ENCODE measurements around the gene CZIB. TPM values are rescaled to one million over a fixed set of nuclear protein-coding genes. Genes with fewer than 3 reads are reported as not detected.
A peak's percentile ranks its signal among the peaks of the same experiment; 100 is the strongest.
"Not testable (repeated sequence)": the region's sequence is repeated elsewhere in the genome, so short reads cannot be mapped to it uniquely, and the experiment has no call there.

The CZIB gene
- total RNA-seq, 1 experiment from 2014 or later = 74.1 TPM

- DNase-seq = no peak
These were observed 33.0 kb downstream of the CZIB start for GRCh38 chr1:53187401-53187800.

DNA sequence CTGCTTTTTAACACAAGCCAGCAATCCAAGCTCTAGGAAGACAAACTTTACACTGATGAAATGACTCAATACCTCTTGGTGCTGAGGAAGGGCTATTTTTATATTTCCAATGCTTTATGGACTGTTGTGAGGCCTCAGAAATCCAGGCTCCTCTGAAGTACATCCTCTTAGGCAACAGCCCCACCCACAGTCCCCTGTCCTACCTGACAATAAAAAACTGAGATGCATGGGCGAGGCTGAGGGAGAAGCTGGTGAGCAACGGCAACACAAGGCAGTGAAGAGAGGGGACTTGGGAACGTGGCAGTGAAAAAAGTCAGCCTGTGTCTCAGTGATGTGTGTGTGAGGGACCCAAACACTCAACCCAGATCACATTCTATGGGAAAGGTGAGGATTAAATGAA lies 33.9 kb downstream of the CZIB start:
- no peak overlapping the region for H3K4me3 ChIP-seq (ENCODE audit: insufficient read depth, low read depth, low read length)
- H3K36me3 ChIP-seq (replicated peaks; ENCODE audit: control insufficient read depth, insufficient read depth, low read length) = no peaks in the 10 kb centered on the region
- DNase-seq = no peak
- peaks cover 1% of the 10 kb centered on the region; the same call in 1 of the 2 replicates for H3K27me3 ChIP-seq (ENCODE audit: control insufficient read depth, insufficient read depth, low read length)

More at GRCh38 chr1:53187401-53187800, 33.0 kb downstream of the CZIB start:
- H3K27me3 ChIP-seq (ENCODE audit: control insufficient read depth, insufficient read depth, low read length) = peaks cover 1% of the 10 kb centered on the region; the same call in 1 of the 2 replicates
- no peak overlapping the region for H3K4me3 ChIP-seq (ENCODE audit: insufficient read depth, low read depth, low read length)
- H3K36me3 ChIP-seq (replicated peaks; ENCODE audit: control insufficient read depth, insufficient read depth, low read length) = no peaks in the 10 kb centered on the region

GRCh38 chr1:53185955-53186297 lies 34.5 kb downstream of the CZIB start:
- not testable (repeated sequence) for H3K27me3 ChIP-seq (ENCODE audit: control insufficient read depth, insufficient read depth, low read length); DNase-seq; H3K4me3 ChIP-seq (ENCODE audit: insufficient read depth, low read depth, low read length); H3K36me3 ChIP-seq (replicated peaks; ENCODE audit: control insufficient read depth, insufficient read depth, low read length)

DNA sequence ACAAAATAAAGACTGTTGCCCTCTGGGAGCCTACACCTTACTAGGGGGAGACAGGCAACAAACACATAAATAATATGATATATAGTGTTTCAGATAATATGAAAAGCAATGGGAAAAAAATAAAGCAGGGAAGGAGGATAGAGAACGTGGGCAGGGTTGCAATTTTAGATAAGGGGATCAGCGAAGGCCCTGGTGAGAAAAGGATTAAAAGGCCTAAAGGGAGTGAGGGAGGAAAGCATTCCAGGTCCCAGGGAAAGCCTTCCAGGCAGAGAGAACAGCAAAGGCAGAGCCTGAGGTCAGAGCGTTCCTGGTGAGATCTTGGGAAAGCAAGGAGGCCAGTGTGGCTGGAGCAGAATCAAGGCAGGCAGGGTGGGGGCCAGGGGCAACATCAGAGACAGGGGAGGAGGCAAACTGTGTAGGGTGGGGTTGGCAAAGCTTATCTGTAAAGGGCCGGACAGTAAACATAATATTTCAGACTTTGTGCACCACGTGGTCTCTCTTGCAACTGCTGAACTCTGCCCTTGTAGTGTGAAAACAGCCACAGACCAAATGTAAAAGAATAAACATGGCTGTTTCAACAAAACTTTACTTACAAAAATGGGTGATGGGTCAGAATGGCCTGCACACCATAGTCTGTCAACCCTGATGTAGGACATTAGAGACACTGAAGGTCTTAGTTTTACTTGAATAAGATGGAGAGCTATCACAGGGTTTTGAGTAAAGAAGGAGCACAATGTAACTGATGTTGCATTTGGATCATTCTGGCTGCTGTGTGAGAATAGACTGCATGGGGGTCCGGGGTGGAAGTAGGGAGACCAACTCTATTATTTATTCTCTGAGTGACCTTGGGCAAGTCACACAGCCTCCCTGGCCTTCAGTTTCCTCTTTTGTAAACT lies 37.1 kb downstream of the CZIB start:
- Histone ChIP-seq H3K27me3 (ENCODE audit: control insufficient read depth, insufficient read depth, low read length) (peaks cover 9% of the 10 kb centered on the region; the same call in 1 of the 2 replicates), H3K36me3 (replicated peaks; ENCODE audit: control insufficient read depth, insufficient read depth, low read length) (no peaks in the 10 kb centered on the region), H3K4me3 (ENCODE audit: insufficient read depth, low read depth, low read length) (no peak overlapping the region)
- no peak for DNase-seq

DNA sequence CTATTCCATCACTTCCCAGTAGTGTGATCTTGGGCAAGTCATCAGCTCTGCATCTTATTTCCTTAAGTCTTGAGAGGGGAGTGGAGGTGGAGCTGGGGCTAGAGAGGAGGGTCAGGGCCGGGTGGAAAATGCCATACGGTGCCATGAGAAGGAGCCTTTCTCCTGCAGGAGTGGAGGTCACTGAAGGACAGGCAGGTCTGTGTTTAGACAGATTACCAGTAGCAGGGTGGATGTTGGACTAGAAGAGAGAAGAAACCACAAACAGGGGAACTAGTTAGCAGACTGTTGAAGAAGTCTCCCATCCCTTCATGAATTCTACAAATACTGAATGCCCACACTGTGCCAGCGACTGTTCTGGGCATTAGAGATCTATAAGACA lies 37.7 kb downstream of the CZIB start:
- DNase-seq = no peak

GRCh38 chr1:53182111-53182593 lies 38.3 kb downstream of the CZIB start:
- Histone ChIP-seq H3K4me3 (ENCODE audit: insufficient read depth, low read depth, low read length) (no peak overlapping the region), H3K27me3 (ENCODE audit: control insufficient read depth, insufficient read depth, low read length) (peaks cover 9% of the 10 kb centered on the region; the same call in 1 of the 2 replicates), H3K36me3 (replicated peaks; ENCODE audit: control insufficient read depth, insufficient read depth, low read length) (no peaks in the 10 kb centered on the region)
- DNase-seq = peak; percentile 74

More for the DNA sequence above, 37.7 kb downstream of the CZIB start:
- peaks cover 9% of the 10 kb centered on the region; the same call in 1 of the 2 replicates for H3K27me3 ChIP-seq (ENCODE audit: control insufficient read depth, insufficient read depth, low read length)
- no peak overlapping the region for H3K4me3 ChIP-seq (ENCODE audit: insufficient read depth, low read depth, low read length)
- no peaks in the 10 kb centered on the region for H3K36me3 ChIP-seq (replicated peaks; ENCODE audit: control insufficient read depth, insufficient read depth, low read length)

DNA sequence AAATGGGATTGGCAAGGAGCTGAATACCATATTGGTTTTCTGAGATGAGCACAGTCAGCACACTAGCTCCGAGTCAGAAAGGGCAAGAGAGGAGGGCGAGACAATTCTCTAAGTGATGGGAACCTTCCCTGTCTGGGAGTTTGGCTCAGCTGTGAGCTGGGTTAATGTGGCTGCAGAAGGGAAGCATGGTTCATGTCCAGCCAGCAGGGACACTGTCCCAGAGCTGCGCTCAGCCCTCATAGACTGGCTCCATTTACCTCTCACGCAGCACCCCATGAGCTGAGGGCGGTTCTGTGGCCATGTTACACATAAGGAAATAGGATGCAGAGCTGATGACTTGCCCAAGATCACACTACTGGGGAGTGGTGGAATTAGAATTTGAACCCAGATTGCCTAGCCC lies 39.5 kb downstream of the CZIB start:
- no peak for DNase-seq
- Histone ChIP-seq H3K4me3 (ENCODE audit: insufficient read depth, low read depth, low read length) (no peak overlapping the region), H3K27me3 (ENCODE audit: control insufficient read depth, insufficient read depth, low read length) (peaks cover 9% of the 10 kb centered on the region; the same call in 1 of the 2 replicates), H3K36me3 (replicated peaks; ENCODE audit: control insufficient read depth, insufficient read depth, low read length) (no peaks in the 10 kb centered on the region)

- peaks cover 9% of the 10 kb centered on the region; the same call in 1 of the 2 replicates for H3K27me3 ChIP-seq (ENCODE audit: control insufficient read depth, insufficient read depth, low read length)
- H3K4me3 ChIP-seq (ENCODE audit: insufficient read depth, low read depth, low read length) = no peak overlapping the region
- DNase-seq = no peak
- no peaks in the 10 kb centered on the region for H3K36me3 ChIP-seq (replicated peaks; ENCODE audit: control insufficient read depth, insufficient read depth, low read length)
These were observed 40.2 kb downstream of the CZIB start for GRCh38 chr1:53180226-53180625.

GRCh38 chr1:53176452-53177208 lies 43.8 kb downstream of the CZIB start:
- H3K36me3 ChIP-seq (replicated peaks; ENCODE audit: control insufficient read depth, insufficient read depth, low read length) = no peaks in the 10 kb centered on the region
- DNase-seq = no peak
- H3K4me3 ChIP-seq (ENCODE audit: insufficient read depth, low read depth, low read length) = no peak overlapping the region
- peaks cover 7% of the 10 kb centered on the region; the same call in 1 of the 2 replicates for H3K27me3 ChIP-seq (ENCODE audit: control insufficient read depth, insufficient read depth, low read length)

- no peak for DNase-seq
- H3K36me3 ChIP-seq (replicated peaks; ENCODE audit: control insufficient read depth, insufficient read depth, low read length) = no peaks in the 10 kb centered on the region
- H3K4me3 ChIP-seq (ENCODE audit: insufficient read depth, low read depth, low read length) = no peak overlapping the region
- H3K27me3 ChIP-seq (ENCODE audit: control insufficient read depth, insufficient read depth, low read length) = peaks cover 2% of the 10 kb centered on the region; the same call in 1 of the 2 replicates
These were observed 45.2 kb downstream of the CZIB start for GRCh38 chr1:53174971-53175913.

- Histone ChIP-seq H3K36me3 (replicated peaks; ENCODE audit: control insufficient read depth, insufficient read depth, low read length) (no peaks in the 10 kb centered on the region), H3K27me3 (ENCODE audit: control insufficient read depth, insufficient read depth, low read length) (no peaks in the 10 kb centered on the region; the same call in 1 of the 2 replicates), H3K4me3 (ENCODE audit: insufficient read depth, low read depth, low read length) (no peak overlapping the region)
- no peak for DNase-seq
These were observed 47.9 kb downstream of the CZIB start for GRCh38 chr1:53172426-53173128.

DNA sequence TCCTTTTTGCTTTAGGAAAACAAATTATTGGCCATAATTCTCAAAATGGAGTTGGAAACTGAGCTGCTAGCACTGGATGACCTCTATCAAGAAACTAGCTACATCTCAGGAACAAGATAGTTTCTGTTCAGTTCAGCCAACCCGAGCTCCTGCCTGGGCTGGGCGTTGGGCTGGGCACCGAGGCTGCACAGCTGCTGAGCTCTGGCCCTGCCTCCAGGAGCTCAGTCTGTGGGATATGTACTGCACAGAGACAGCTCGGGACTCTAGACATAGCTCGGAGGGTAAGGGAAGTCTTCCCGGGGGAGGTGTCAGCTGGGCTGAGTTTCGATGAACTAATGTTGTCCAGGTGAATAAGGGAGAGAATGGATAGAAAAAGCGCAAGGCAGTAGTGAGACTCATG lies 53.5 kb downstream of the CZIB start:
- Histone ChIP-seq H3K4me3 (ENCODE audit: insufficient read depth, low read depth, low read length) (no peak overlapping the region), H3K36me3 (replicated peaks; ENCODE audit: control insufficient read depth, insufficient read depth, low read length) (no peaks in the 10 kb centered on the region), H3K27me3 (ENCODE audit: control insufficient read depth, insufficient read depth, low read length) (no peaks in the 10 kb centered on the region; the same call in 1 of the 2 replicates)
- DNase-seq = no peak

DNA sequence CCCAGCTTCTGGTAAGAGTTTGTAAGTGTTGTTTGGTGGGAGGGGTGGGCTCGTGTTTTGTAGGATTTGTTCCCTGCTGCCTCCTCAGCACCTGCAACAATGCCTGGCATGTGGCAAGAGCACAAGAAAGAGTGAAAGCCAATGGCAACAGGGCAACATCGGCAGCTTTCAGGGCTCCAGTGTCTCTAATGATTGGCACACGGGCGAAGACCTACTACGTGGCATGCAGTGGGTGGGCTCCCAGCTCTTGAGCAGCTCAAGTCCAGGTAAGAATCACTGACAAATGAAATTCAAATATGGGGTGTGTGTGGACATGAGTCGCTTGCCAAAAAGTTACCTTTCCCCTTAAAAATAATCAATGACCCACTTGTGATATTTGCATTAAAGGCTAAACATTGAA lies 54.1 kb downstream of the CZIB start:
- DNase-seq = no peak

More for the DNA sequence above, 54.1 kb downstream of the CZIB start:
- H3K27me3 ChIP-seq (ENCODE audit: control insufficient read depth, insufficient read depth, low read length) = no peaks in the 10 kb centered on the region; the same call in 1 of the 2 replicates
- H3K4me3 ChIP-seq (ENCODE audit: insufficient read depth, low read depth, low read length) = no peak overlapping the region
- H3K36me3 ChIP-seq (replicated peaks; ENCODE audit: control insufficient read depth, insufficient read depth, low read length) = no peaks in the 10 kb centered on the region

All from H7 (cell line).